Measurements from ENCODE around the gene TTF2. TPM values are rescaled to one million over a fixed set of nuclear protein-coding genes. Genes with fewer than 3 reads are reported as not detected.

The TTF2 gene
- total and polyA plus RNA-seq, 2 experiments from 2014 or later, result 84.7 to 85.4 TPM

- no peaks in the 10 kb centered on the region for H3K4me1 Mint-ChIP-seq
- Histone ChIP-seq H3K27ac (ENCODE audit: low read depth) (no peak overlapping the region), H2AFZ (no peak overlapping the region), H3K4me2 (no peak overlapping the region), H3K79me2 (replicated peaks; ENCODE audit: insufficient read depth) (no peaks in the 10 kb centered on the region), H3F3A (replicated peaks; ENCODE audit: low read depth) (no peaks in the 10 kb centered on the region), H4K20me1 (replicated peaks; ENCODE audit: insufficient read depth) (no peaks in the 10 kb centered on the region), H3K4me3 (no peak overlapping the region), H3K9me2 (ENCODE audit: insufficient read depth) (no peaks in the 10 kb centered on the region), H3K27me3 (ENCODE audit: insufficient read depth) (no peaks in the 10 kb centered on the region), H3K4me1 (ENCODE audit: insufficient read depth) (no peaks in the 10 kb centered on the region), H3K36me3 (ENCODE audit: insufficient read depth) (no peaks in the 10 kb centered on the region)
- H3K27ac Mint-ChIP-seq, result no peak overlapping the region
- no peak overlapping the region for H3K4me3 Mint-ChIP-seq
- TF ChIP-seq CTCF (conservative IDR thresholded peaks at IDR 0.05; ENCODE audit: low read depth in 2 of 2) (no peak), CREB1 (CRISPR knock-in tag; IDR thresholded peaks at IDR 0.05; ENCODE audit: low read depth) (no peak), EZH2 (IDR thresholded peaks at IDR 0.05; ENCODE audit: low read depth, unreplicated experiment) (no peak), ETS1 (IDR thresholded peaks at IDR 0.05) (no peak), STAT1 (IDR thresholded peaks at IDR 0.05; ENCODE audit: unreplicated experiment) (no peak), ZNF331 (CRISPR knock-in tag; IDR thresholded peaks at IDR 0.05; ENCODE audit: low read depth) (no peak), REST (IDR thresholded peaks at IDR 0.05; ENCODE audit: unreplicated experiment) (no peak)
- H3K9me3 Mint-ChIP-seq, result no peaks in the 10 kb centered on the region; the same call in 2 of the 3 replicates
- 0 out of 3 replicates have a peak, but pooled peaks cover 3% of the 10 kb centered on the region for H3K36me3 Mint-ChIP-seq (ENCODE audit: low read depth)
- DNase-seq (ENCODE audit: low spot score) (no peak), ATAC-seq (no peak)
- H3K27me3 Mint-ChIP-seq (ENCODE audit: insufficient read depth, low read depth, poor library complexity), result peaks cover 6% of the 10 kb centered on the region
These were observed 14.5 kb upstream of the TTF2 start for GRCh38 chr1:117045644-117046043.

- Histone ChIP-seq H2AFZ (no peak overlapping the region), H3K4me1 (ENCODE audit: insufficient read depth) (no peaks in the 10 kb centered on the region), H4K20me1 (replicated peaks; ENCODE audit: insufficient read depth) (no peaks in the 10 kb centered on the region), H3K27me3 (ENCODE audit: insufficient read depth) (no peaks in the 10 kb centered on the region), H3K4me2 (no peak overlapping the region), H3K9me2 (ENCODE audit: insufficient read depth) (no peaks in the 10 kb centered on the region), H3K36me3 (ENCODE audit: insufficient read depth) (no peaks in the 10 kb centered on the region), H3K4me3 (no peak overlapping the region), H3F3A (replicated peaks; ENCODE audit: low read depth) (no peaks in the 10 kb centered on the region), H3K79me2 (replicated peaks; ENCODE audit: insufficient read depth) (no peaks in the 10 kb centered on the region), H3K27ac (ENCODE audit: low read depth) (no peak overlapping the region)
- 0 out of 3 replicates have a peak, but pooled peaks cover 3% of the 10 kb centered on the region for H3K36me3 Mint-ChIP-seq (ENCODE audit: low read depth)
- no peak overlapping the region for H3K4me3 Mint-ChIP-seq
- peaks cover 6% of the 10 kb centered on the region for H3K27me3 Mint-ChIP-seq (ENCODE audit: insufficient read depth, low read depth, poor library complexity)
- H3K9me3 Mint-ChIP-seq, result no peaks in the 10 kb centered on the region; the same call in 2 of the 3 replicates
- no peak for ATAC-seq
- H3K27ac Mint-ChIP-seq, result no peak overlapping the region
- H3K4me1 Mint-ChIP-seq, result no peaks in the 10 kb centered on the region
- DNase-seq (ENCODE audit: low spot score), result no peak
- TF ChIP-seq ZNF114 (CRISPR knock-in tag; IDR thresholded peaks at IDR 0.05) (no peak), POLR2AphosphoS5 (IDR thresholded peaks at IDR 0.05; ENCODE audit: low read depth) (no peak), EZH2 (IDR thresholded peaks at IDR 0.05; ENCODE audit: low read depth, unreplicated experiment) (no peak), CTCF (conservative IDR thresholded peaks at IDR 0.05; ENCODE audit: low read depth in 2 of 2) (no peak), REST (IDR thresholded peaks at IDR 0.05; ENCODE audit: unreplicated experiment) (no peak), NANOG (IDR thresholded peaks at IDR 0.05; ENCODE audit: borderline replicate concordance) (no peak), STAT1 (IDR thresholded peaks at IDR 0.05; ENCODE audit: unreplicated experiment) (no peak), JUNB (IDR thresholded peaks at IDR 0.05; ENCODE audit: unreplicated experiment) (no peak)
These were observed 13.3 kb upstream of the TTF2 start for GRCh38 chr1:117046781-117047180.
